GM12878 (cell line): ENCODE measurements around the gene CGREF1. TPM values are rescaled to one million over a fixed set of nuclear protein-coding genes. Genes with fewer than 3 reads are reported as not detected.

Source experiments
- ASH2L ChIP-seq: fragments of 300-600, 200-600 bp; sonication (generic); IDR thresholded peaks from 2 replicates; pipeline ENCODE4 v1.6.1; 2017; ENCODE audit warnings: low read depth, mild to moderate bottlenecking, borderline replicate concordance
- BCL11A ChIP-seq: IDR thresholded peaks from 2 replicates; pipeline ENCODE4 v1.6.1; 2011; ENCODE audit warnings: low read depth, low read length
- CEBPB ChIP-seq, 2 experiments: fragments of 150-350 bp in 1 of 2; IDR thresholded peaks; 2 replicates each; pipeline ENCODE4 v1.6.1; 2012 to 2014; ENCODE audit warnings: low read depth in 2 of 2, low read length in 2 of 2, borderline replicate concordance in 1 of 2, inconsistent platforms in 1 of 2
- CHD4 ChIP-seq: fragments of 200-600 bp; sonication (generic); IDR thresholded peaks from 2 replicates; pipeline ENCODE4 v1.6.1; 2016; ENCODE audit warnings: mild to moderate bottlenecking
- E2F4 ChIP-seq: IDR thresholded peaks from 2 replicates; pipeline ENCODE4 v1.6.1; 2012; ENCODE audit warnings: low read depth, low read length, improper control_type of control experiment
- EGR1 ChIP-seq, 2 experiments: IDR thresholded peaks; 1 replicate in 1 of 2; 2 replicates in 1 of 2; pipeline ENCODE4 v1.6.1; 2011 to 2012; ENCODE audit warnings: low read depth in 2 of 2, low read length in 2 of 2, borderline replicate concordance in 1 of 2, mild to moderate bottlenecking in 1 of 2, moderate library complexity in 1 of 2
- HSF1 ChIP-seq: fragments of 150-350 bp; IDR thresholded peaks from 2 replicates; pipeline ENCODE4 v1.6.1; 2014; ENCODE audit warnings: mild to moderate bottlenecking, low read depth, low read length
- NR2F1 ChIP-seq: fragments of 450-650 bp; conservative IDR thresholded peaks from 2 replicates; pipeline ENCODE4 v1.6.1; 2017; ENCODE audit warnings: mild to moderate bottlenecking
- RCOR1 ChIP-seq: conservative IDR thresholded peaks from 2 replicates; pipeline ENCODE4 v1.6.1; 2012; ENCODE audit warnings: low read depth, low read length, improper control_type of control experiment
- SPI1 ChIP-seq: IDR thresholded peaks from 2 replicates; pipeline ENCODE4 v1.6.1; 2011; ENCODE audit warnings: low read depth, mild to moderate bottlenecking, low read length, moderate library complexity, borderline replicate concordance; ENCODE audit not compliant: insufficient read depth
- SUPT20H ChIP-seq: IDR thresholded peaks from 2 replicates; pipeline ENCODE4 v1.6.1; 2011; ENCODE audit warnings: low read depth, mild to moderate bottlenecking, low read length, moderate library complexity, borderline replicate concordance; ENCODE audit not compliant: control insufficient read depth
- YBX1 ChIP-seq: fragments of 450-650 bp; IDR thresholded peaks from 2 replicates; pipeline ENCODE4 v1.6.1; 2016; ENCODE audit warnings: antibody characterized with exemption
- ZNF217 ChIP-seq: fragments of 450-650 bp; IDR thresholded peaks from 2 replicates; pipeline ENCODE4 v1.6.1; 2017; ENCODE audit warnings: antibody characterized with exemption, mild to moderate bottlenecking
- ZNF384 ChIP-seq: IDR thresholded peaks from 2 replicates; pipeline ENCODE4 v1.6.1; 2012; ENCODE audit warnings: low read depth, mild to moderate bottlenecking, low read length, improper control_type of control experiment, borderline replicate concordance
- ZZZ3 ChIP-seq: IDR thresholded peaks from 2 replicates; pipeline ENCODE4 v1.6.1; 2011; ENCODE audit warnings: low read depth; ENCODE audit not compliant: control insufficient read depth, insufficient read length
- polyA plus RNA-seq, 11 experiments: library from polyadenylated mRNA; depleted of rRNA in 4 of 11; unstranded in 6 of 11; stranded (reverse) in 5 of 11; fragments of >200 nt; fragmentation: Nextera tagmentation in 4 of 11; fragmentation: Illumina TruSeq in 1 of 11; extraction: Ambion mirVana in 4 of 11; extraction: Trizol in 1 of 11; gene quantifications; 1 replicate in 1 of 11; 2 replicates in 10 of 11; pipeline versions ENCODE4 v1.2.1 to v1.2.3, GENCODE V29; 2011 to 2016; ENCODE audit warnings: inconsistent platforms in 2 of 11, missing spikeins in 2 of 11, low read depth in 1 of 11
- total RNA-seq, 4 experiments: library from RNA; depleted of rRNA in 3 of 4; stranded (reverse); fragments of >200 nt in 3 of 4; fragmentation: Illumina TruSeq in 1 of 4; extraction: Trizol in 1 of 4; gene quantifications; 2 replicates each; pipeline versions ENCODE4 v1.2.1 to v1.2.3, GENCODE V29; 2013 to 2021

CGREF1 gene
- total and polyA plus RNA-seq, 10 of the 15 experiments (the other 5 are each of a cell fraction or from before 2014, with no cell fraction given) = 0.06 to 0.21 TPM; not detected in 8

- TF ChIP-seq NR2F1 (no peak), CEBPB (IDR thresholded peaks at IDR 0.05; ENCODE audit: borderline replicate concordance in 1 of 2, low read depth in 2 of 2, low read length in 2 of 2) (peak in 1 of 2 experiments; percentile 37; a peak in 1 of 4 replicates), E2F4 (0 out of 2 replicates have a peak, but pooled peaks have one; percentile 66), YBX1 (no peak), SUPT20H (no peak), ZZZ3 (no peak), RCOR1 (no peak), BCL11A (no peak), ASH2L (no peak), ZNF217 (no peak), ZNF384 (no peak), SPI1 (peak; percentile 8; the same call in 1 of the 2 replicates), HSF1 (peak; percentile 34; the same call in 1 of the 2 replicates), EGR1 (IDR thresholded peaks at IDR 0.05; ENCODE audit: borderline replicate concordance in 1 of 2, low read depth in 2 of 2, low read length in 2 of 2) (peak in 1 of 2 experiments; percentile 21; a peak in 1 of 3 replicates), CHD4 (no peak)
These were observed 67.7 kb downstream of the CGREF1 start, which contains the start of gene AGBL5 (continued) for GRCh38 chr2:27050996-27051901.

Other genes with a start within 250 kb of the CGREF1 start
Only the 7 nearest of the 19 such genes appear.
- 340 and 392 TPM in 2 replicates for gene OST4, start 47.5 kb downstream of the CGREF1 start, total RNA-seq (2014; rRNA removed)
- 403 TPM in 2 replicates for gene OST4, start 47.5 kb downstream of the CGREF1 start, total RNA-seq (2014; rRNA removed; fragmentation: Illumina TruSeq; extraction: Trizol)
- gene OST4, start 47.5 kb downstream of the CGREF1 start, total RNA-seq (2021) = 270 and 278 TPM in 2 replicates
- gene OST4, start 47.5 kb downstream of the CGREF1 start, polyA plus RNA-seq (2011; rRNA removed) = 316 and 381 TPM in 2 replicates
- gene OST4, start 47.5 kb downstream of the CGREF1 start, polyA plus RNA-seq (2014; fragmentation: Illumina TruSeq; extraction: Trizol) = 406 and 566 TPM in 2 replicates
- gene OST4, start 47.5 kb downstream of the CGREF1 start, polyA plus RNA-seq (2014; fragmentation: Nextera tagmentation; extraction: Ambion mirVana) = 1,000 to 10,000 TPM; 1,505 to 1,543 TPM
- gene OST4, start 47.5 kb downstream of the CGREF1 start, polyA plus RNA-seq (2014; rRNA removed) = 418 and 479 TPM in 2 replicates
- 100 to 1,000 TPM; 786 to 858 TPM for gene OST4, start 47.5 kb downstream of the CGREF1 start, polyA plus RNA-seq (2016; fragmentation: Nextera tagmentation; extraction: Ambion mirVana)
- 1.7 and 2.3 TPM in 2 replicates for gene EMILIN1, start 40.5 kb downstream of the CGREF1 start, total RNA-seq (2014; rRNA removed)
- gene EMILIN1, start 40.5 kb downstream of the CGREF1 start, total RNA-seq (2014; rRNA removed; fragmentation: Illumina TruSeq; extraction: Trizol) = 0.18 TPM in 2 replicates
- 1.6 and 1.7 TPM in 2 replicates for gene EMILIN1, start 40.5 kb downstream of the CGREF1 start, total RNA-seq (2021)
- gene EMILIN1, start 40.5 kb downstream of the CGREF1 start, polyA plus RNA-seq (2011; rRNA removed) = 0.26 and 0.38 TPM in 2 replicates
- 0.01 TPM in 1 of 2 replicates, not detected in the other for gene EMILIN1, start 40.5 kb downstream of the CGREF1 start, polyA plus RNA-seq (2014; fragmentation: Illumina TruSeq; extraction: Trizol)
- gene EMILIN1, start 40.5 kb downstream of the CGREF1 start, polyA plus RNA-seq (2014; fragmentation: Nextera tagmentation; extraction: Ambion mirVana) = not detected
- 1.2 TPM in 2 replicates for gene EMILIN1, start 40.5 kb downstream of the CGREF1 start, polyA plus RNA-seq (2014; rRNA removed)
- 1 to 10 TPM; 1.1 to 1.8 TPM for gene EMILIN1, start 40.5 kb downstream of the CGREF1 start, polyA plus RNA-seq (2016; fragmentation: Nextera tagmentation; extraction: Ambion mirVana)
- 4.8 and 5.4 TPM in 2 replicates for gene KHK, start 32.4 kb downstream of the CGREF1 start, total RNA-seq (2014; rRNA removed)
- gene KHK, start 32.4 kb downstream of the CGREF1 start, total RNA-seq (2014; rRNA removed; fragmentation: Illumina TruSeq; extraction: Trizol) = 2.6 and 2.7 TPM in 2 replicates
- gene KHK, start 32.4 kb downstream of the CGREF1 start, total RNA-seq (2021) = 7.7 and 7.8 TPM in 2 replicates
- gene KHK, start 32.4 kb downstream of the CGREF1 start, polyA plus RNA-seq (2011; rRNA removed) = 2.2 and 2.6 TPM in 2 replicates
- gene KHK, start 32.4 kb downstream of the CGREF1 start, polyA plus RNA-seq (2014; fragmentation: Illumina TruSeq; extraction: Trizol) = 1.5 and 3.6 TPM in 2 replicates
- gene KHK, start 32.4 kb downstream of the CGREF1 start, polyA plus RNA-seq (2014; fragmentation: Nextera tagmentation; extraction: Ambion mirVana) = 1 to 10 TPM in 1 of 2 experiments, under 1 TPM in 1; 0.31 to 1.6 TPM
- 4.2 and 4.7 TPM in 2 replicates for gene KHK, start 32.4 kb downstream of the CGREF1 start, polyA plus RNA-seq (2014; rRNA removed)
- 10 to 100 TPM; 11.2 to 11.8 TPM for gene KHK, start 32.4 kb downstream of the CGREF1 start, polyA plus RNA-seq (2016; fragmentation: Nextera tagmentation; extraction: Ambion mirVana)
- gene ABHD1, start 4.7 kb upstream of the CGREF1 start, total RNA-seq (2014; rRNA removed) = not detected in 2 replicates
- gene ABHD1, start 4.7 kb upstream of the CGREF1 start, total RNA-seq (2014; rRNA removed; fragmentation: Illumina TruSeq; extraction: Trizol) = 0.14 and 0.18 TPM in 2 replicates
- gene ABHD1, start 4.7 kb upstream of the CGREF1 start, total RNA-seq (2021) = 0.29 TPM in 1 of 2 replicates, not detected in the other
- 0.14 TPM in 1 of 2 replicates, not detected in the other for gene ABHD1, start 4.7 kb upstream of the CGREF1 start, polyA plus RNA-seq (2011; rRNA removed)
- gene ABHD1, start 4.7 kb upstream of the CGREF1 start, polyA plus RNA-seq (2014; fragmentation: Illumina TruSeq; extraction: Trizol) = 0.04 TPM in 1 of 2 replicates, not detected in the other
- under 1 TPM; 0.16 to 0.35 TPM for gene ABHD1, start 4.7 kb upstream of the CGREF1 start, polyA plus RNA-seq (2014; fragmentation: Nextera tagmentation; extraction: Ambion mirVana)
- gene ABHD1, start 4.7 kb upstream of the CGREF1 start, polyA plus RNA-seq (2014; rRNA removed) = 0.09 and 0.32 TPM in 2 replicates
- under 1 TPM; 0.19 to 0.21 TPM for gene ABHD1, start 4.7 kb upstream of the CGREF1 start, polyA plus RNA-seq (2016; fragmentation: Nextera tagmentation; extraction: Ambion mirVana)
- 59.9 and 78.0 TPM in 2 replicates for gene PREB, start 15.5 kb upstream of the CGREF1 start, total RNA-seq (2014; rRNA removed)
- gene PREB, start 15.5 kb upstream of the CGREF1 start, total RNA-seq (2014; rRNA removed; fragmentation: Illumina TruSeq; extraction: Trizol) = 32.6 and 34.7 TPM in 2 replicates
- 50.6 and 51.3 TPM in 2 replicates for gene PREB, start 15.5 kb upstream of the CGREF1 start, total RNA-seq (2021)
- 22.6 and 38.7 TPM in 2 replicates for gene PREB, start 15.5 kb upstream of the CGREF1 start, polyA plus RNA-seq (2011; rRNA removed)
- 44.9 and 54.2 TPM in 2 replicates for gene PREB, start 15.5 kb upstream of the CGREF1 start, polyA plus RNA-seq (2014; fragmentation: Illumina TruSeq; extraction: Trizol)
- gene PREB, start 15.5 kb upstream of the CGREF1 start, polyA plus RNA-seq (2014; fragmentation: Nextera tagmentation; extraction: Ambion mirVana) = 10 to 100 TPM; 26.3 to 45.7 TPM
- 59.7 and 69.1 TPM in 2 replicates for gene PREB, start 15.5 kb upstream of the CGREF1 start, polyA plus RNA-seq (2014; rRNA removed)
- 100 to 1,000 TPM in 1 of 2 experiments, 10 to 100 TPM in 1; 87.2 to 101 TPM for gene PREB, start 15.5 kb upstream of the CGREF1 start, polyA plus RNA-seq (2016; fragmentation: Nextera tagmentation; extraction: Ambion mirVana)
- gene PRR30, start 20.3 kb upstream of the CGREF1 start, total RNA-seq (2014; rRNA removed) = not detected in 2 replicates
- not detected in 2 replicates for gene PRR30, start 20.3 kb upstream of the CGREF1 start, total RNA-seq (2014; rRNA removed; fragmentation: Illumina TruSeq; extraction: Trizol)
- not detected in 2 replicates for gene PRR30, start 20.3 kb upstream of the CGREF1 start, total RNA-seq (2021)
- gene PRR30, start 20.3 kb upstream of the CGREF1 start, polyA plus RNA-seq (2011; rRNA removed) = not detected in 2 replicates
- gene PRR30, start 20.3 kb upstream of the CGREF1 start, polyA plus RNA-seq (2014; fragmentation: Illumina TruSeq; extraction: Trizol) = not detected in 2 replicates
- not detected for gene PRR30, start 20.3 kb upstream of the CGREF1 start, polyA plus RNA-seq (2014; fragmentation: Nextera tagmentation; extraction: Ambion mirVana)
- not detected in 2 replicates for gene PRR30, start 20.3 kb upstream of the CGREF1 start, polyA plus RNA-seq (2014; rRNA removed)
- not detected for gene PRR30, start 20.3 kb upstream of the CGREF1 start, polyA plus RNA-seq (2016; fragmentation: Nextera tagmentation; extraction: Ambion mirVana)
- gene TCF23, start 29.9 kb upstream of the CGREF1 start, total RNA-seq (2014; rRNA removed) = not detected in 2 replicates
- gene TCF23, start 29.9 kb upstream of the CGREF1 start, total RNA-seq (2014; rRNA removed; fragmentation: Illumina TruSeq; extraction: Trizol) = not detected in 2 replicates
- gene TCF23, start 29.9 kb upstream of the CGREF1 start, total RNA-seq (2021) = not detected in 2 replicates
- gene TCF23, start 29.9 kb upstream of the CGREF1 start, polyA plus RNA-seq (2011; rRNA removed) = not detected in 2 replicates
- not detected in 2 replicates for gene TCF23, start 29.9 kb upstream of the CGREF1 start, polyA plus RNA-seq (2014; fragmentation: Illumina TruSeq; extraction: Trizol)
- not detected for gene TCF23, start 29.9 kb upstream of the CGREF1 start, polyA plus RNA-seq (2014; fragmentation: Nextera tagmentation; extraction: Ambion mirVana)
- not detected in 2 replicates for gene TCF23, start 29.9 kb upstream of the CGREF1 start, polyA plus RNA-seq (2014; rRNA removed)
- not detected for gene TCF23, start 29.9 kb upstream of the CGREF1 start, polyA plus RNA-seq (2016; fragmentation: Nextera tagmentation; extraction: Ambion mirVana)